Peyer's patch (tissue), 4 donors: ENCODE results near the gene CORO7. TPM values are rescaled to one million over a fixed set of nuclear protein-coding genes. Genes with fewer than 3 reads are reported as not detected.
A peak's percentile ranks its signal among the peaks of the same experiment; 100 is the strongest.

Source experiments
- DNase-seq, 3 donors: peaks; one replicate each; pipeline ENCODE4 v3.0.0-alpha.2; 2017 to 2019
- H3K27ac ChIP-seq, 4 donors: fragments of 200-600 bp; sonication (generic); one replicate each; pipeline ENCODE4 v1.5.1; 2016 to 2019
- H3K27me3 ChIP-seq, 2 donors: fragments of 200-600 bp; sonication (generic); one replicate each; pipeline ENCODE4 v1.5.1; 2019
- H3K36me3 ChIP-seq, 3 donors: fragments of 200-600 bp; sonication (generic); one replicate each; pipeline ENCODE4 v1.5.1; 2016 to 2019
- H3K4me1 ChIP-seq, 4 donors: fragments of 200-600 bp; sonication (generic); one replicate each; pipeline ENCODE4 v1.5.1; 2016 to 2019
- H3K4me3 ChIP-seq, 4 donors: fragments of 200-600 bp; sonication (generic); 1 replicate in 3 of 4; 2 replicates in 1 of 4; pipeline ENCODE4 v1.5.1; 2016 to 2019; ENCODE audit warnings: mild to moderate bottlenecking in 1 of 4
- H3K9me3 ChIP-seq, 4 donors: fragments of 200-600 bp; sonication (generic); one replicate each; pipeline ENCODE4 v1.5.1; 2016 to 2019; ENCODE audit warnings: mild to moderate bottlenecking in 1 of 4
- CTCF ChIP-seq, 6 experiments: fragments of 450-650 bp in 4 of 6; fragments of 200-600 bp in 2 of 6; sonication (generic) in 1 of 6; IDR thresholded peaks; one replicate each; pipeline ENCODE4 v1.5.1; 2017 to 2019; ENCODE audit warnings: antibody characterized with exemption in 6 of 6, mild to moderate bottlenecking in 3 of 6, moderate library complexity in 1 of 6
- POLR2A ChIP-seq, 2 donors: fragments of 450-650 bp; IDR thresholded peaks; one replicate each; pipeline ENCODE4 v1.5.1; 2017; ENCODE audit warnings: antibody characterized with exemption in 2 of 2, mild to moderate bottlenecking in 2 of 2, moderate library complexity in 2 of 2
- total RNA-seq, 4 donors: library from RNA; depleted of rRNA; stranded (reverse); fragments of >200 nt; gene quantifications; one replicate each; pipeline ENCODE4 v1.1.0, GENCODE V29; 2016

The CORO7 gene
- total RNA-seq, 4 donors from 2014 or later: 73.4 to 219 (median 110) TPM

DNA sequence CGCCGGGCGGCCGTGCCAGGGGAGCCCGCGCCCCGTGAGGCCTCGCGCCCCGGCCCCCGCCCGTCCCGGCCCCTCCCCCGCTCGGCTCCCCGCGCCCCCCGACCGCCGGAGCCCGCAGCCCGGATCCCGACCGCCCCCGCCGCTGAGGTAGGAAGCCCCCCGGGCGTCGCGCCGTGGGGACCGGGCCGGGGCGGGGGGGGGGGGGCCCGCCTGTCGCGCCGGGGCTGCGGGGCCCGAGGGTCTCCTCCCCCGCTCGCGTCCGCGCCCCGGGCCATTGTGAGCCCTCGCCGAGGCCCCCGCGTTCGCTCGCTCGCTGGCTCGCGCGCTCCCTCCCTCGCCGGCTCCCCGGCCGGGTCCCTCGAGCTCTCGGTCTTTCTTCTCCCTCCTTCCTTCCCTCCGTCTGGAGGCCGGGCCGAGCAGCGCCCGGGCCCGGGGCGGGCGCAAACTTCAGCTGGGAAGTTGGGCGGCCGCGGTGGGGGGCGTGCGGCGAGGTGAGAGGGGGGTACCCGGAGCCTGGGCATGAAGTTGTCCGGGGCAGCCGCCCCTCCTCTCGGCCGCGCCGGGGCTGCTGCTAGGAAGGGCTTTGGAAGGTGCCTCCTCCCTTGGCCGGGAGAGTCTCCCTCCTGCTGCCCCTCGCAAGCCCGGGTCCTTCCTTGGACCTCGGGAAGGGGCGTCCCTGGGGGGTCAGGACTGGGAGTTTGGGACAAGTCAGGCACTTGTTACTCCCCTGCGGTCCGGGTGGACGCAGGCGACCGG, 100.1 kb downstream of the CORO7 start:
- no peaks in the 10 kb centered on the region for H3K27me3 ChIP-seq
- H3K36me3 ChIP-seq: no peaks in the 10 kb centered on the region
- TF ChIP-seq POLR2A (IDR thresholded peaks at IDR 0.05) (no peak), CTCF (IDR thresholded peaks at IDR 0.05) (no peak)
- H3K27ac ChIP-seq: peak overlapping the region; percentile 72 to 93 (median 78)
- no peaks in the 10 kb centered on the region for H3K9me3 ChIP-seq
- peak overlapping the region; percentile 44 to 77 (median 60) for H3K4me3 ChIP-seq
- no peak for DNase-seq
- H3K4me1 ChIP-seq: peaks cover 0 to 59% (median 22%) of the 10 kb centered on the region in 4 donors

- TF ChIP-seq CTCF (IDR thresholded peaks at IDR 0.05) (no peak), POLR2A (IDR thresholded peaks at IDR 0.05) (no peak)
- Histone ChIP-seq H3K4me1 (peaks cover 0 to 59% (median 22%) of the 10 kb centered on the region in 4 donors), H3K4me3 (peak within 1 kb of the TSS; percentile 44 to 77 (median 60)), H3K9me3 (no peaks in the 10 kb centered on the region), H3K36me3 (no peaks in the 10 kb centered on the region), H3K27me3 (no peaks in the 10 kb centered on the region), H3K27ac (peak within 1 kb of the TSS; percentile 72 to 93 (median 80))
- DNase-seq: peak in 1 of 3 donors; percentile 74
Observed at GRCh38 chr16:4315186-4316107, 100.9 kb downstream of the CORO7 start, which contains the start of gene GLIS2. TSS of gene GLIS2 (plus strand) at chr16:4316067. CDS start at chr16:4332281, 16,214 bp downstream.

DNA sequence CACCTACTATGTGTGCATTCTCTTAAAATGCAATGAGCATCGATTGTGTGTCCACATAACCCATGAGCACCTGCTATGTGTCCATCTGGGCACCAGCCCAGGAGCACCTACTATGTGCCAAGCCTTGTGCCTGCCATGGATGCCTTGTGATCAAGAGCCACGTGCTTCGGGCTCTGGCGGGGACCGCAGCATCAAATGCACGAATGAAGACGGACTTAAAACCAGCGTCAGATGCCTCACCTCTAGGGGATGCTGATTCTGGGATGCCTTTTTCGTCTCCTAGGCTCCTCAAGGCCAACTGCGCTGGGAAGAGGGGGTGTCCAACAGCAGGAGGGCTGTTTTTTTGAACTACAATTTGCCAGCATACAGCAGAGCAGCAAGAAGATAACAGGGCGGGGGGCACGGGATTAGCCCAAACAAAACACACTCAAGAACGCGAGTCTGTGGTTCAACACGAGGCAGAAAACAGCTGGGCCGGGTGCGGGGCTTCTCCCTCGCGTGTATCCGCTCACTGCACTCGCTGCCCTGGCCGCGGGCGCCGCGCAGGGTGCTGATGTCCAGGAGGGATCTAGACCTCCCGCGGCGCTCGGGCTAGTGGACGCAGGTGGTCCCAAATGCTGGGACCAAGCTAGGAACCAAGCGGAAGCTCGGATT, 101.7 kb downstream of the CORO7 start:
- no peak for DNase-seq

DNA sequence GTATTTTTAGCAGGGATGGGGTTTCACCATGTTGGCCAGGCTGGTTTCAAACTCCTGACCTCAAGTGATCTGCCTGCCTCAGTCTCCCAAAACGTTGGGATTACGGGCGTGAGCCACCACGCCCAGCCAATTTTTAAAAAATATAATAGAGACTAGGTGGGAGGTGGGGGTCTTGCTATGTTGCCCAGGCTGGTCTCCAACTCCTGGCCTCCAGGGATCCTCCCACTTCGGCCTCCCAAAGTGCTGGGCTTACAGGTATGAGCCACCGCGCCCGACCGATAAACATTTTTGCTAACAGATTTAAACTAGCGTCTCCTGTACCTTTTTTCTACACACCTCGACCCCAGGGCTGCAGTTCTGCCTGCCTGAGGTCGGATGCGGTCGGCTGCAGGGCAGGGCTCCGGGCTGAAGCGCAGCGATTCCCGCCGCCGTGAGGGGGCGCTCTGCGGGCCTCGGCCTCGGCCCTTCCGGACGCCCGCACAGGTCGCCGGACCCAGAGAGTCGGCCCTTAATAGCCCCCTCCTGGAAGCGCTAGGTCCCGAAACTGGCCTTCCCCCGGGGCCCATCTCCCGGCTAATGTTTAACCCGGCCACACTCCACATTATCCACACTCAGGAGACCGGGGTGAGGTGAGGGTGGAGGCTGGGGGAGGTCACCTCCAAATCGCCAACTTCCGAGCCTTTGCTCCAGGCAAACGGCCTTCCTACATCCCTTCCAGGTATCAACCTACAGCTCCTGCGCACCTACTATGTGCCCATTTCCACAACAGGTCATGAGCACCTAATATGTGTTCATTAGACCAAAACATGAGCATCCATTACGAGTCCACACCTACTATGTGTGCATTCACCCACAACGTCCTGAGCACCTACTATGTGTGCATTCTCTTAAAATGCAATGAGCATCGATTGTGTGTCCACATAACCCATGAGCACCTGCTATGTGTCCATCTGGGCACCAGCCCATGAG, 102.5 kb downstream of the CORO7 start:
- TF ChIP-seq CTCF (IDR thresholded peaks at IDR 0.05): peak in 5 of 6 experiments; percentile 24 to 48 (median 46)
- no peak for TF ChIP-seq POLR2A (IDR thresholded peaks at IDR 0.05)
- Histone ChIP-seq H3K27me3 (no peaks in the 10 kb centered on the region), H3K27ac (peak overlapping the region in 3 of 4 donors; percentile 75 to 93 (median 86)), H3K9me3 (no peaks in the 10 kb centered on the region), H3K36me3 (no peaks in the 10 kb centered on the region), H3K4me3 (no peak overlapping the region), H3K4me1 (peaks cover 0 to 46% (median 14%) of the 10 kb centered on the region in 4 donors)
- DNase-seq: no peak

More for the DNA sequence above, 101.7 kb downstream of the CORO7 start:
- H3K27me3 ChIP-seq: no peaks in the 10 kb centered on the region
- TF ChIP-seq POLR2A (IDR thresholded peaks at IDR 0.05): no peak
- no peak for TF ChIP-seq CTCF (IDR thresholded peaks at IDR 0.05)
- H3K36me3 ChIP-seq: no peaks in the 10 kb centered on the region
- H3K4me3 ChIP-seq: peak overlapping the region; percentile 44 to 77 (median 60)
- peak overlapping the region; percentile 72 to 93 (median 80) for H3K27ac ChIP-seq
- peaks cover 0 to 54% (median 18%) of the 10 kb centered on the region in 4 donors for H3K4me1 ChIP-seq
- H3K9me3 ChIP-seq: no peaks in the 10 kb centered on the region
